Forelimb muscle (tissue), 1 donor: ENCODE data around the gene OR11A1. TPM values are rescaled to one million over a fixed set of nuclear protein-coding genes. Genes with fewer than 3 reads are reported as not detected.

ENCODE experiments used
- DNase-seq: peaks from one replicate; pipeline ENCODE4 v3.0.0-alpha.2; 2013; ENCODE audit warnings: low read depth
- polyA plus RNA-seq: library from polyadenylated mRNA; unstranded; fragments of 120-200 nt; gene quantifications from one replicate; pipeline ENCODE4 v1.2.1, GENCODE V29; 2013; ENCODE audit not compliant: insufficient read length

Gene OR11A1
- polyA plus RNA-seq, 1 donor = not detected

DNA sequence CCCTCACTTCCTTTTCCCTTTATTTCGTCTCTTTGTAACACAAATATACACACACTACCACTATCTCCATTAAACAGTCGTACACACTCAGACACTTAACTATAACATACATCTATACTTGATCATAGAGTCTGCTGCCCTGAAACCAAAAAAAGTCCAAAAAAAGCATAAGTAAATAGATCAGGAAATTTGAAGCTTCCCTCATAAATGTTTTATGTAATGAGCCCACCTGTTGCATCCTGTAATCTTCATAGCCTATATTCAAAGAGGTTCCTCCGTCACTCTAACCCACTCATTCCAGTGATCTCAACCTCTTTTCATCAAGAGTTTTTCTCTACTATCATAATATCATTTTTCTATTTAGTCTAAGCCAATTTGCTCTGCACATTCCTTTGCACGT lies 68.3 kb downstream of the OR11A1 start:
- no peak for DNase-seq

DNA sequence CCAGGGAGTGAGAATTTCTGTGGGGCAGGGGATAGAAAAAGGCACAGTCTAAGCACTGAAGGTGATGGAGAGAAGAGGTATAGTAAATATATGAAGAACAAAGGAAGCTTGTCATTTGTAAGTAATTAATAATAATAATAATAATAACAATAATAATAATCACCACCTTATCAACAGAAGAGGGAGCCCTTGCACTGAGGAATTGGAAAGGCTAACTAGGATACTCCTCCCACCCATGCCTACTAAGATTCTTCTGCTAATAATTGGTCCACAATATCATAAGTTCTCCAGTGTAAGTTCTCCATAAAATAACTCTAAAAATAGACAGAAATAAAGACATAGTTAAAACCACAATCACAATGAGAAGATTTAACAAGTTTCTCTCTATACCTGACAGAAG lies 80.9 kb downstream of the OR11A1 start:
- no peak for DNase-seq

Other genes starting within 250 kb of the OR11A1 start
- gene OR14J1, start 155.4 kb downstream of the OR11A1 start, polyA plus RNA-seq = 0.05 TPM
- not detected for gene OR5V1, start 88.2 kb downstream of the OR11A1 start, polyA plus RNA-seq
- not detected for gene OR12D3, start 81.8 kb downstream of the OR11A1 start, polyA plus RNA-seq
- gene OR12D2, start 61.4 kb downstream of the OR11A1 start, polyA plus RNA-seq = not detected
- gene OR12D1, start 42.1 kb downstream of the OR11A1 start, polyA plus RNA-seq = not detected
- gene OR10C1, start 17.8 kb downstream of the OR11A1 start, polyA plus RNA-seq = not detected
- not detected for gene OR2H1, start 84 bp upstream of the OR11A1 start, polyA plus RNA-seq
- not detected for gene MAS1L, start 30.9 kb upstream of the OR11A1 start, polyA plus RNA-seq
- gene UBD, start 102.7 kb upstream of the OR11A1 start, polyA plus RNA-seq = 0.28 TPM
- gene OR2H2, start 128.1 kb upstream of the OR11A1 start, polyA plus RNA-seq = 0.15 TPM
- 33.1 TPM for gene GABBR1, start 176.1 kb upstream of the OR11A1 start, polyA plus RNA-seq
- gene MOG, start 200.0 kb upstream of the OR11A1 start, polyA plus RNA-seq = not detected
- gene ZFP57, start 224.1 kb upstream of the OR11A1 start, polyA plus RNA-seq = not detected